A204.1 (cell line): ENCODE measurements around the gene GRIN3A.

Experiments used
- FAIRE-seq: peaks from 2 replicates; lab custom pipeline; 2012; peaks lifted over from hg19 to GRCh38; lab: Jason Lieb, UNC

The GRIN3A gene

GRCh38 chr9:101705135-101705661 lies 33.2 kb downstream of the GRIN3A start:
- FAIRE-seq = no peak

GRCh38 chr9:101702257-101702656 lies 36.2 kb downstream of the GRIN3A start:
- FAIRE-seq = no peak

GRCh38 chr9:101693546-101694336 lies 44.7 kb downstream of the GRIN3A start:
- no peak for FAIRE-seq

- no peak for FAIRE-seq
These were observed 46.8 kb downstream of the GRIN3A start for GRCh38 chr9:101691657-101692056.

GRCh38 chr9:101689039-101689438 lies 49.4 kb downstream of the GRIN3A start:
- no peak for FAIRE-seq

- FAIRE-seq = no peak
These were observed 53.8 kb downstream of the GRIN3A start for GRCh38 chr9:101684665-101685064.

GRCh38 chr9:101683236-101683635 lies 55.2 kb downstream of the GRIN3A start:
- FAIRE-seq = no peak

- no peak for FAIRE-seq
These were observed 60.6 kb downstream of the GRIN3A start for GRCh38 chr9:101677861-101678260.

- FAIRE-seq = no peak
These were observed 63.1 kb downstream of the GRIN3A start for GRCh38 chr9:101675341-101675740.

- FAIRE-seq = no peak
These were observed 64.3 kb downstream of the GRIN3A start for GRCh38 chr9:101674165-101674564.

- no peak for FAIRE-seq
These were observed 64.8 kb downstream of the GRIN3A start for GRCh38 chr9:101673642-101674041.

GRCh38 chr9:101671567-101671966 lies 66.9 kb downstream of the GRIN3A start:
- FAIRE-seq = no peak

GRCh38 chr9:101668421-101668820 lies 70.0 kb downstream of the GRIN3A start:
- FAIRE-seq = no peak

GRCh38 chr9:101664453-101664852 lies 74.0 kb downstream of the GRIN3A start:
- no peak for FAIRE-seq

GRCh38 chr9:101652601-101653175 lies 85.8 kb downstream of the GRIN3A start:
- no peak for FAIRE-seq

- FAIRE-seq = no peak
These were observed 88.3 kb downstream of the GRIN3A start for GRCh38 chr9:101650142-101650541.

GRCh38 chr9:101648493-101648892 lies 90.0 kb downstream of the GRIN3A start:
- FAIRE-seq = no peak

GRCh38 chr9:101639785-101640665 lies 98.4 kb downstream of the GRIN3A start:
- FAIRE-seq = no peak

GRCh38 chr9:101639311-101639710 lies 99.1 kb downstream of the GRIN3A start:
- no peak for FAIRE-seq

GRCh38 chr9:101636247-101636646 lies 102.2 kb downstream of the GRIN3A start:
- no peak for FAIRE-seq

- no peak for FAIRE-seq
These were observed 103.0 kb downstream of the GRIN3A start for GRCh38 chr9:101635473-101635872.

- FAIRE-seq = no peak
These were observed 103.6 kb downstream of the GRIN3A start for GRCh38 chr9:101634741-101635409.
